Lower leg skin (tissue), 3 donors: ENCODE results near the gene ZSCAN12.
"Not testable (repeated sequence)": the region's sequence is repeated elsewhere in the genome, so short reads cannot be mapped to it uniquely, and the experiment has no call there.

Experiments used
- CTCF ChIP-seq, 3 donors: fragments of 450-650 bp; IDR thresholded peaks; one replicate each; pipeline ENCODE4 v1.5.1; 2016; ENCODE audit warnings: antibody characterized with exemption in 3 of 3, mild to moderate bottlenecking in 3 of 3, moderate library complexity in 2 of 3
- POLR2A ChIP-seq, 2 donors: fragments of 450-650 bp; IDR thresholded peaks; one replicate each; pipeline ENCODE4 v1.6.1; 2016 to 2017; ENCODE audit warnings: antibody characterized with exemption in 2 of 2, mild to moderate bottlenecking in 1 of 2, moderate library complexity in 1 of 2

GRCh38 chr6:28359562-28359961, 40.0 kb downstream of the ZSCAN12 start:
- TF ChIP-seq CTCF, POLR2A (IDR thresholded peaks at IDR 0.05): not testable (repeated sequence)
